ENCODE measurements around the gene BBS4. TPM values are rescaled to one million over a fixed set of nuclear protein-coding genes. Genes with fewer than 3 reads are reported as not detected.

Gene BBS4
- total and polyA plus RNA-seq, 2 donors (not counting 3 experiments of a cell fraction or from before 2014, with no cell fraction given): 6.8 to 7.5 TPM

DNA sequence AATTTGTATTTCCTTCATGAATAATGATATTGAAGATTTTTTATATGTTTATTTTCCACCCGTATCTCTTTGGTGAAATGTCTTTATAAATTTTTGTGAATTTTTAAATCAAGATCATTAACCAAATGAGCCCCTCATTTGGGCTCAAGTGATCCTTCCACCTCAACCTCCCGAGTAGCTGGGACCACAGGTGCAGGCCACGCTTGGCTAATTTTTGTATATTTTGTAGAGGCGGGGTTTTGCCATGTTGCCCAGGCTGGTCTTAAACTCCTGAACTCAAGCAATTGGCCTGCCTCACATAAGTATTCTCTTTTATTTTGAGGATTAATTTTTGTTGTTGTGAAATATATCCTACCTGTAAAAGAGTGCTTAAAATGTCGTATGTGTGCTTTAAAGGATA, 4.9 kb downstream of the BBS4 start:
- FAIRE-seq: no peak
- Histone ChIP-seq H2AFZ (ENCODE audit: low read depth, low read length) (no peak overlapping the region), H3K9me1 (replicated peaks; ENCODE audit: control insufficient read depth, extremely low read depth, insufficient read depth, low read length) (no peaks in the 10 kb centered on the region), H3K4me1 (ENCODE audit: control insufficient read depth, extremely low read depth, insufficient read depth, low read length) (peaks cover 3% of the 10 kb centered on the region), H3K36me3 (ENCODE audit: control insufficient read depth in 2 of 2, extremely low read depth in 1 of 2, insufficient read depth in 2 of 2, low read length in 2 of 2) (no peaks in the 10 kb centered on the region), H3K4me2 (ENCODE audit: insufficient read depth, low read length) (no peak overlapping the region), H4K20me1 (replicated peaks; ENCODE audit: control insufficient read depth, extremely low read depth, insufficient read depth, low read length) (no peaks in the 10 kb centered on the region), H3K79me2 (ENCODE audit: control insufficient read depth, insufficient read depth, low read length) (no peaks in the 10 kb centered on the region), H3K9ac (replicated peaks; ENCODE audit: extremely low read depth, insufficient read depth, low read length) (no peak overlapping the region), H3K4me3 (replicated peaks in 1 of 3; ENCODE audit: insufficient read depth in 1 of 3, low read depth in 1 of 3, low read length in 3 of 3) (no peak overlapping the region), H3K9me3 (replicated peaks; ENCODE audit: control insufficient read depth, insufficient read depth, low read length) (no peaks in the 10 kb centered on the region), H3K27ac (ENCODE audit: insufficient read depth, low read depth, low read length) (no peak overlapping the region), H3K27me3 (ENCODE audit: control insufficient read depth in 2 of 2, insufficient read depth in 2 of 2, low read length in 2 of 2) (no peaks in the 10 kb centered on the region)
- DNase-seq (ENCODE audit: low read depth, low spot score): no peak
- TF ChIP-seq POLR2A (IDR thresholded peaks at IDR 0.05; ENCODE audit: low read depth, low read length) (no peak), FOS (IDR thresholded peaks at IDR 0.05; ENCODE audit: borderline replicate concordance, insufficient read depth, low read length) (no peak), POLR2AphosphoS5 (IDR thresholded peaks at IDR 0.05; ENCODE audit: insufficient read depth, low read depth, low read length) (no peak)
- ChIA-PET CTCF (no interaction called here), POLR2A (interaction anchor here (0.5 kb wide), 1 partner anchor 93 kb away, joined by 4 read pairs; no protein-coding TSS in a partner anchor)
- no TSS peak for BruUV-seq (replicated peaks)
- dilution Hi-C loops (cut with MboI; ENCODE audit: extremely low pct_ligation_motif_present, low sequenced_read_pairs): no loop called here
- intact Hi-C loops (cut with micrococcal nuclease): no loop called here

DNA sequence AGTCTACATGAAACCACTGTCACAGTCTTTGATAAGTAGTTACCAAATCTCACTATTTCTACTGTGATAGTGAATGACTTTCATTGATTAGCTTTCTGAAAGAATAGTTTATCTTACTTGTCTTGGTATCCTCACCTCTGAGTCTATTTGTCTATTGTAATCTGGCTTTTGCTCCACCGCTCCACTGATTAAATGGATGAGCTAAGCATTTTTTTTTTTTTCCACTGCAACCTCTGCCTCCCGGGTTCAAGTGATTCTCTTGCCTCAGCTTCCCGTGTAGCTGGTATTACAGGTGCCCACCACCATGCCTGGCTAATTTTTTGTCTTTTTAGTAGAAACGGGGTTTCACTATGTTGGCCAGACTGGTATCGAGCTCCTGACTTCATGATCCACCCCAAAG, 12.9 kb downstream of the BBS4 start:
- H3K79me2 ChIP-seq (ENCODE audit: control insufficient read depth, insufficient read depth, low read length): no peaks in the 10 kb centered on the region
- H3K27ac ChIP-seq (ENCODE audit: insufficient read depth, low read depth, low read length): no peak overlapping the region
- no peak overlapping the region for H3K4me2 ChIP-seq (ENCODE audit: insufficient read depth, low read length)
- no peaks in the 10 kb centered on the region for H3K36me3 ChIP-seq (ENCODE audit: control insufficient read depth in 2 of 2, extremely low read depth in 1 of 2, insufficient read depth in 2 of 2, low read length in 2 of 2)
- ChIA-PET POLR2A (no interaction called here), CTCF (interaction anchor here (0.8 to 1.1 kb wide), 2 partner anchors 23 to 99 kb away, joined by 3 to 7 read pairs; no protein-coding TSS in a partner anchor)
- no peaks in the 10 kb centered on the region for H3K9me3 ChIP-seq (replicated peaks; ENCODE audit: control insufficient read depth, insufficient read depth, low read length)
- dilution Hi-C loops (cut with MboI; ENCODE audit: extremely low pct_ligation_motif_present, low sequenced_read_pairs) (no loop called here), intact Hi-C loops (cut with micrococcal nuclease) (no loop called here)
- H3K27me3 ChIP-seq (ENCODE audit: control insufficient read depth in 2 of 2, insufficient read depth in 2 of 2, low read length in 2 of 2): no peaks in the 10 kb centered on the region
- TF ChIP-seq JUN (IDR thresholded peaks at IDR 0.05; ENCODE audit: borderline replicate concordance, insufficient read depth, insufficient read length, low read depth): no peak
- no peak for TF ChIP-seq FOS (IDR thresholded peaks at IDR 0.05; ENCODE audit: borderline replicate concordance, insufficient read depth, low read length)
- no peak for TF ChIP-seq CTCF (IDR thresholded peaks at IDR 0.05; ENCODE audit: extremely low read depth in 1 of 2, insufficient read depth in 1 of 2, low read depth in 1 of 2, low read length in 2 of 2)
- no peak for TF ChIP-seq MYC (IDR thresholded peaks at IDR 0.05; ENCODE audit: low read depth, low read length)
- TF ChIP-seq GATA2 (IDR thresholded peaks at IDR 0.05; ENCODE audit: insufficient read depth, insufficient read length, low read depth, low read length): no peak
- no peak for TF ChIP-seq POLR2AphosphoS5 (IDR thresholded peaks at IDR 0.05; ENCODE audit: insufficient read depth, low read depth, low read length)
- no peaks in the 10 kb centered on the region for H3K4me1 ChIP-seq (ENCODE audit: control insufficient read depth, extremely low read depth, insufficient read depth, low read length)
- H2AFZ ChIP-seq (ENCODE audit: low read depth, low read length): no peak overlapping the region
- no peak overlapping the region for H3K4me3 ChIP-seq (replicated peaks in 1 of 3; ENCODE audit: insufficient read depth in 1 of 3, low read depth in 1 of 3, low read length in 3 of 3)
- no peak overlapping the region for H3K9ac ChIP-seq (replicated peaks; ENCODE audit: extremely low read depth, insufficient read depth, low read length)
- DNase-seq (ENCODE audit: low read depth, low spot score): no peak
- H3K9me1 ChIP-seq (replicated peaks; ENCODE audit: control insufficient read depth, extremely low read depth, insufficient read depth, low read length): no peaks in the 10 kb centered on the region
- no peak for FAIRE-seq
- no peaks in the 10 kb centered on the region for H4K20me1 ChIP-seq (replicated peaks; ENCODE audit: control insufficient read depth, extremely low read depth, insufficient read depth, low read length)
- no TSS peak for BruUV-seq (replicated peaks)
